ENCODE results near the gene CNDP1. TPM values are rescaled to one million over a fixed set of nuclear protein-coding genes. Genes with fewer than 3 reads are reported as not detected.

CNDP1 gene
- polyA plus RNA-seq, 1 of the 3 experiments (the other 2 are of a cell fraction): not detected

DNA sequence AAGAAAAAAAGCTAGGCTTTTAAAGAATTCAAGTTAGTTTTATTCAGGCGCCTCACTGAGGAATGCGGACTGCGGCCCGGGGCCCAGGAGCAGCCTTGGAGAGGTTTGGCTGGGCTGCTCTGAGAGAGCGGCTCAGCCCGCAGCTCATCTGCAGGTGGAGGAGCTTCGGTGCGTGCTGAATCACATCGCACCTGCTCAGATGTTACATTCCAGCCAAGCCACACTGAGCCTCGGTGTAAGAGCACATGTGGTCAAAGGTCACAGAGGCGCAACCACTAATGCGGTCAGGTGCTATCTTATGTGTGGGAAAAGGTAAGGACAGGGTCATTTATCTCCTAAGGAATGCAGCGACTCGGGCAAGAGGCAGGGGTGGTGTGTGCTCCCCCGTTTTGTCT is 17.1 kb upstream of the CNDP1 start:
- no peak for DNase-seq
- TF ChIP-seq, protein P1, sequence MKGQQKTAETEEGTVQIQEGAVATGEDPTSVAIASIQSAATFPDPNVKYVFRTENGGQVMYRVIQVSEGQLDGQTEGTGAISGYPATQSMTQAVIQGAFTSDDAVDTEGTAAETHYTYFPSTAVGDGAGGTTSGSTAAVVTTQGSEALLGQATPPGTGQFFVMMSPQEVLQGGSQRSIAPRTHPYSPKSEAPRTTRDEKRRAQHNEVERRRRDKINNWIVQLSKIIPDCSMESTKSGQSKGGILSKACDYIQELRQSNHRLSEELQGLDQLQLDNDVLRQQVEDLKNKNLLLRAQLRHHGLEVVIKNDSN (IDR thresholded peaks at IDR 0.05; ENCODE audit: borderline replicate concordance, low read depth): no peak
- no peak for TF ChIP-seq YY1 (IDR thresholded peaks at IDR 0.05; ENCODE audit: low read depth)
- TF ChIP-seq, protein P2, sequence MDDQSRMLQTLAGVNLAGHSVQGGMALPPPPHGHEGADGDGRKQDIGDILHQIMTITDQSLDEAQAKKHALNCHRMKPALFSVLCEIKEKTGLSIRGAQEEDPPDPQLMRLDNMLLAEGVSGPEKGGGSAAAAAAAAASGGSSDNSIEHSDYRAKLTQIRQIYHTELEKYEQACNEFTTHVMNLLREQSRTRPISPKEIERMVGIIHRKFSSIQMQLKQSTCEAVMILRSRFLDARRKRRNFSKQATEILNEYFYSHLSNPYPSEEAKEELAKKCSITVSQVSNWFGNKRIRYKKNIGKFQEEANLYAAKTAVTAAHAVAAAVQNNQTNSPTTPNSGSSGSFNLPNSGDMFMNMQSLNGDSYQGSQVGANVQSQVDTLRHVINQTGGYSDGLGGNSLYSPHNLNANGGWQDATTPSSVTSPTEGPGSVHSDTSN (IDR thresholded peaks at IDR 0.05): no peak
- TF ChIP-seq GABPA (IDR thresholded peaks at IDR 0.05; ENCODE audit: low read depth): no peak
- TF ChIP-seq CHD2 (IDR thresholded peaks at IDR 0.05; ENCODE audit: low read length, partially characterized antibody): no peak
- TF ChIP-seq EP300 (IDR thresholded peaks at IDR 0.05; ENCODE audit: borderline replicate concordance in 1 of 2, low read depth in 1 of 2, low read length in 1 of 2): no peak
- TF ChIP-seq TCF12 (IDR thresholded peaks at IDR 0.05): no peak
- Histone ChIP-seq H3K4me2 (no peak overlapping the region), H2AFZ (ENCODE audit: low read depth) (no peak overlapping the region), H3K27ac (ENCODE audit: low read depth in 2 of 2, low read length in 1 of 2) (no peak overlapping the region), H4K20me1 (ENCODE audit: insufficient read depth) (no peaks in the 10 kb centered on the region), H3K27me3 (ENCODE audit: insufficient read depth) (no peaks in the 10 kb centered on the region), H3K36me3 (replicated peaks in 1 of 2; ENCODE audit: control insufficient read depth in 1 of 2, insufficient read depth in 2 of 2, low read length in 1 of 2) (peaks cover 10 to 64% of the 10 kb centered on the region in 2 experiments), H3F3A (replicated peaks; ENCODE audit: insufficient read depth) (no peaks in the 10 kb centered on the region), H3K9me2 (no peaks in the 10 kb centered on the region), H3K4me1 (ENCODE audit: control insufficient read depth in 1 of 2, insufficient read depth in 2 of 2, low read depth in 1 of 2, low read length in 1 of 2) (no peaks in the 10 kb centered on the region), H3K4me3 (ENCODE audit: low read depth in 2 of 2, low read length in 1 of 2) (no peak overlapping the region), H3K79me2 (ENCODE audit: insufficient read depth) (no peaks in the 10 kb centered on the region), H3K9me3 (no peaks in the 10 kb centered on the region), H3K9ac (no peak overlapping the region)
- 97% methylated on average over 12 of the region's 15 CpGs for WGBS (ENCODE audit: low lambda C conversion rate)
- CTCF ChIA-PET: no interaction called here
- POLR2A ChIA-PET: no interaction called here

DNA sequence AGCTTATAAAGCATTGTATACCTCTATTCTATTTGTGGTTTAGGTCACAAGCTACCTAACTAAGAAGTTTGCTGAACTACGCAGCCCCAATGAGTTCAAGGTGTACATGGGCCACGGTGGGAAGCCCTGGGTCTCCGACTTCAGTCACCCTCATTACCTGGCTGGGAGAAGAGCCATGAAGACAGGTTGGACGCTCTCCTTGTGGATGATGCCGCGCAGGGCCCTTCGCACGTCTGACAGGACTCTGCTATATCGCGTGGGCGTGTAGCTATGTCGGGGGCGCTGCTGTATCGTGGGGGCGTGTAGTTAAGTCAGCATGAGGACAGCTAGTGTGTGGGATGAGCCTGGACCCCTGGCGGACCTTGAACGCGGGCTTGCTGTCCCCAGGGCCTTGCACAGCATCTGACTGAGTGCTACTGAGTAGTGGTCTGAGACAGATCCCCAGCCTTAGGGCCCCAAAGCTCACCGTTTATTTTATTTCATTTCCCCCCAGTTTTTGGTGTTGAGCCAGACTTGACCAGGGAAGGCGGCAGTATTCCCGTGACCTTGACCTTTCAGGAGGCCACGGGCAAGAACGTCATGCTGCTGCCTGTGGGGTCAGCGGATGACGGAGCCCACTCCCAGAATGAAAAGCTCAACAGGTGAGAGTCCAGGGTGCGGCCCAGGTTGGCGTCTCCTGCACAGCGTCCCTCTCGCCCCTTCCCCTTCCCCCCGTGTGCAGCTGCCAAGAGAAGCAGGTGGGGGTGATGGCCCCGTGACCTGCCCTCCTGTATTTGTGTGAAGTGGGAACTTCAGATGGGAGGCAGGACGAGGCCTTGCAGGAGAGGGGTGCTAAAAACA is 15.6 kb upstream of the CNDP1 start:
- Histone ChIP-seq H3K27ac (ENCODE audit: low read depth in 2 of 2, low read length in 1 of 2) (no peak overlapping the region), H4K20me1 (ENCODE audit: insufficient read depth) (no peaks in the 10 kb centered on the region), H3K79me2 (ENCODE audit: insufficient read depth) (no peaks in the 10 kb centered on the region), H3K36me3 (replicated peaks in 1 of 2; ENCODE audit: control insufficient read depth in 1 of 2, insufficient read depth in 2 of 2, low read length in 1 of 2) (peaks cover 4 to 52% of the 10 kb centered on the region in 2 experiments), H3F3A (replicated peaks; ENCODE audit: insufficient read depth) (no peaks in the 10 kb centered on the region), H3K27me3 (ENCODE audit: insufficient read depth) (no peaks in the 10 kb centered on the region), H3K4me2 (no peak overlapping the region), H3K9me3 (no peaks in the 10 kb centered on the region), H3K9me2 (no peaks in the 10 kb centered on the region), H2AFZ (ENCODE audit: low read depth) (no peak overlapping the region), H3K4me1 (ENCODE audit: control insufficient read depth in 1 of 2, insufficient read depth in 2 of 2, low read depth in 1 of 2, low read length in 1 of 2) (no peaks in the 10 kb centered on the region), H3K9ac (no peak overlapping the region), H3K4me3 (ENCODE audit: low read depth in 2 of 2, low read length in 1 of 2) (no peak overlapping the region)
- TF ChIP-seq POLR2AphosphoS5 (IDR thresholded peaks at IDR 0.05; ENCODE audit: low read depth, low read length) (no peak), MXI1 (IDR thresholded peaks at IDR 0.05; ENCODE audit: low read depth, low read length) (no peak), FOSL2 (IDR thresholded peaks at IDR 0.05; ENCODE audit: borderline replicate concordance, low read depth) (no peak), RFX5 (IDR thresholded peaks at IDR 0.05; ENCODE audit: low read length) (no peak)
- TF ChIP-seq, protein P3, sequence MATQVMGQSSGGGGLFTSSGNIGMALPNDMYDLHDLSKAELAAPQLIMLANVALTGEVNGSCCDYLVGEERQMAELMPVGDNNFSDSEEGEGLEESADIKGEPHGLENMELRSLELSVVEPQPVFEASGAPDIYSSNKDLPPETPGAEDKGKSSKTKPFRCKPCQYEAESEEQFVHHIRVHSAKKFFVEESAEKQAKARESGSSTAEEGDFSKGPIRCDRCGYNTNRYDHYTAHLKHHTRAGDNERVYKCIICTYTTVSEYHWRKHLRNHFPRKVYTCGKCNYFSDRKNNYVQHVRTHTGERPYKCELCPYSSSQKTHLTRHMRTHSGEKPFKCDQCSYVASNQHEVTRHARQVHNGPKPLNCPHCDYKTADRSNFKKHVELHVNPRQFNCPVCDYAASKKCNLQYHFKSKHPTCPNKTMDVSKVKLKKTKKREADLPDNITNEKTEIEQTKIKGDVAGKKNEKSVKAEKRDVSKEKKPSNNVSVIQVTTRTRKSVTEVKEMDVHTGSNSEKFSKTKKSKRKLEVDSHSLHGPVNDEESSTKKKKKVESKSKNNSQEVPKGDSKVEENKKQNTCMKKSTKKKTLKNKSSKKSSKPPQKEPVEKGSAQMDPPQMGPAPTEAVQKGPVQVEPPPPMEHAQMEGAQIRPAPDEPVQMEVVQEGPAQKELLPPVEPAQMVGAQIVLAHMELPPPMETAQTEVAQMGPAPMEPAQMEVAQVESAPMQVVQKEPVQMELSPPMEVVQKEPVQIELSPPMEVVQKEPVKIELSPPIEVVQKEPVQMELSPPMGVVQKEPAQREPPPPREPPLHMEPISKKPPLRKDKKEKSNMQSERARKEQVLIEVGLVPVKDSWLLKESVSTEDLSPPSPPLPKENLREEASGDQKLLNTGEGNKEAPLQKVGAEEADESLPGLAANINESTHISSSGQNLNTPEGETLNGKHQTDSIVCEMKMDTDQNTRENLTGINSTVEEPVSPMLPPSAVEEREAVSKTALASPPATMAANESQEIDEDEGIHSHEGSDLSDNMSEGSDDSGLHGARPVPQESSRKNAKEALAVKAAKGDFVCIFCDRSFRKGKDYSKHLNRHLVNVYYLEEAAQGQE (IDR thresholded peaks at IDR 0.05; ENCODE audit: low read depth, low read length): no peak
- DNase-seq: no peak
- ChIA-PET POLR2A (interaction anchor here (0.9 kb wide), 1 partner anchor 22 kb away, joined by 3 read pairs; the partner anchor contains the start of gene CNDP2), CTCF (interaction anchor here (3.9 kb wide), 1 partner anchor 33 kb away, joined by 11 read pairs; no protein-coding TSS in a partner anchor)
- WGBS (ENCODE audit: low lambda C conversion rate): 83% methylated on average over 23 of the region's 32 CpGs
